ENCODE results near the gene EPHA10. TPM values are rescaled to one million over a fixed set of nuclear protein-coding genes. Genes with fewer than 3 reads are reported as not detected.
A peak's percentile ranks its signal among the peaks of the same experiment; 100 is the strongest.

EPHA10 gene
- total RNA-seq, 2 donors from 2014 or later = 0.05 TPM; not detected in 1

- no peak for DNase-seq (ENCODE audit: low spot score)
- intact Hi-C loops (cut with DNase I) = loop anchor here in 1 of 2 donors (10.0 kb wide), 2 partner anchors 84 to 234 kb away; no protein-coding TSS in a partner anchor
Measured at GRCh38 chr1:37688926-37689325, 76.0 kb downstream of the EPHA10 start.

GRCh38 chr1:37687764-37688163 lies 77.2 kb downstream of the EPHA10 start:
- intact Hi-C loops (cut with DNase I) = loop anchor here in 1 of 2 donors (10.0 kb wide), 2 partner anchors 83 to 233 kb away; no protein-coding TSS in a partner anchor

GRCh38 chr1:37685722-37686121 lies 79.2 kb downstream of the EPHA10 start:
- DNase-seq (ENCODE audit: low spot score) = no peak
- intact Hi-C loops (cut with DNase I) = loop anchor here in 1 of 2 donors (10.0 kb wide), 2 partner anchors 81 to 231 kb away; no protein-coding TSS in a partner anchor

More at GRCh38 chr1:37687764-37688163, 77.2 kb downstream of the EPHA10 start:
- DNase-seq (ENCODE audit: low spot score) = peak; percentile 15

DNA sequence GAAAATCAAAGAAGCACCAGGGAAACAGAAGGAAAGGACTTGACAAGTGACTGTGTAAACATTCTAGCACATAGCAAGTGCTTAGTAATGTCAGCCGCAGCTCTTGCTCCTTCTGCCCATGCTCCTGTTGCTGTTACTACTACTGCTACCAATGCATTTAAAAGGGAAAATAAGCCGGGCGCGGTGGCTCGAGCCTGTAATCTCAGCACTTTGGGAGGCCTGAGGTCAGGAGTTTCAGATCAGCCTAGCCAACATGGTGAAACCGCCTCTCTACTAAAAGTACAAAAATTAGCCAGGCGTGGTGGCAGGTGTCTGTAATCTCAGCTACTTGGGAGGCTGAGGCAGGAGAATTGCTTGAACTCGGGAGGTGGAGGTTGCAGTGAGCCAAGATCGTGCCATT lies 80.7 kb downstream of the EPHA10 start:
- DNase-seq (ENCODE audit: low spot score) = peak; percentile 66
- intact Hi-C loops (cut with DNase I) = loop anchor here (5.0 to 10.0 kb wide), 3 partner anchors 79 to 232 kb away; no protein-coding TSS in a partner anchor

GRCh38 chr1:37682334-37682987 lies 82.5 kb downstream of the EPHA10 start:
- intact Hi-C loops (cut with DNase I) = loop anchor here (5.0 to 10.0 kb wide), 3 partner anchors 78 to 230 kb away; no protein-coding TSS in a partner anchor
- peak; percentile 87 for DNase-seq (ENCODE audit: low spot score)

DNA sequence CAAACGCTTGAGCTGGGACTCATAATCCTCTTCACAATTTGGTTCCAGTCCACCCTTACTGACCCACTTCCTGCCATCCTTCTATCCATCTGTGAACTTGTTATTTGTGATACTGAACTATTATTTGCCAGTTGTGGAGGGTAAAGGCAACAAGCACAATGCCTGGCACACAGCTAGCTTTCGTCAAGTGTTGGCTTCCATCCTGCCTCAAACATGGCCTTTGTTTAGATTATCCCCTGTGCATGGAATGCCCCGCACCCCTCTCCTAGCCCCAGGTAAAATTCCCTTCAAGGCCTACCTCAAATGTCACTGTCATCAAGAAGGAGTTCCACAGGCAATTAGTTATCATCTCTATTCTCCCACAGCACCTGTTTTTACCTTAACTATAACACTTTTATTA lies 84.0 kb downstream of the EPHA10 start:
- intact Hi-C loops (cut with DNase I) = loop anchor here (5.0 to 10.0 kb wide), 3 partner anchors 76 to 229 kb away; no protein-coding TSS in a partner anchor
- DNase-seq (ENCODE audit: low spot score) = no peak

DNA sequence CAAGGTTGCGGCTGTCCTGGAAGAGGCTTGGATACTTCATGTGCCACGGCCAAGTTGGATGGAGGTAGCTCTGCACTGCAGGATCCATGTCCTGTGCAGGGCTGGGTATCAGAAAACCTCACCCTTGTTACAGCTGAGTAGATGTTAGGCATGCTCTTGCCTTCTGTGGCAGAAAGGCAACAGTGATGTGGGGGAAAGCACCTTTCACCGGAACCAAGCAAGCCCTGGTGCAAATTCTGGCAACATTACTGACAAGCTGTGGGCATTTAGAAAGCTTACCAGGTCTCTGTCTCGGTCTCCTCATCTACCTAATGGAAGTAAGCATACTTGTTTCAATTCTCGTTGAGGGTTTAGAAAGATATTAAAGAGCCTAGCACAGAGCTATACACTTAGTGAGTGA lies 87.1 kb downstream of the EPHA10 start:
- DNase-seq (ENCODE audit: low spot score) = peak; percentile 17
- intact Hi-C loops (cut with DNase I) = loop anchor here in 1 of 2 donors (5.0 kb wide), 1 partner anchor 66 kb away; no protein-coding TSS in a partner anchor

DNA sequence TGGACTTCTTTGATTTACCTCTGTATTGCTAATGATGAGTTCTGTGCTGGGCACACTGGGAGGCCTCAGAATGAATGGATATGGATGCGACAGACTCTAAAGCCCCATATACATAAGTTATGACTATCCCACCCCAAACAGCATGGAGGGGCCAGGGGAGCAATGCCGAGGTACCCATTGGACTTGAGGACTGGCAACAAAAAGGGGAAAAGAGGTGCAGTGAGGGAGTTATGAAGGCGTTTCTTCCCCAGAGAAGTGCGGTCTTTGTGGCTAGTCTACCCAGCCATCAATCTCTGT lies 87.8 kb downstream of the EPHA10 start:
- intact Hi-C loops (cut with DNase I) = loop anchor here in 1 of 2 donors (5.0 kb wide), 1 partner anchor 65 kb away; no protein-coding TSS in a partner anchor
- DNase-seq (ENCODE audit: low spot score) = peak; percentile 36

DNA sequence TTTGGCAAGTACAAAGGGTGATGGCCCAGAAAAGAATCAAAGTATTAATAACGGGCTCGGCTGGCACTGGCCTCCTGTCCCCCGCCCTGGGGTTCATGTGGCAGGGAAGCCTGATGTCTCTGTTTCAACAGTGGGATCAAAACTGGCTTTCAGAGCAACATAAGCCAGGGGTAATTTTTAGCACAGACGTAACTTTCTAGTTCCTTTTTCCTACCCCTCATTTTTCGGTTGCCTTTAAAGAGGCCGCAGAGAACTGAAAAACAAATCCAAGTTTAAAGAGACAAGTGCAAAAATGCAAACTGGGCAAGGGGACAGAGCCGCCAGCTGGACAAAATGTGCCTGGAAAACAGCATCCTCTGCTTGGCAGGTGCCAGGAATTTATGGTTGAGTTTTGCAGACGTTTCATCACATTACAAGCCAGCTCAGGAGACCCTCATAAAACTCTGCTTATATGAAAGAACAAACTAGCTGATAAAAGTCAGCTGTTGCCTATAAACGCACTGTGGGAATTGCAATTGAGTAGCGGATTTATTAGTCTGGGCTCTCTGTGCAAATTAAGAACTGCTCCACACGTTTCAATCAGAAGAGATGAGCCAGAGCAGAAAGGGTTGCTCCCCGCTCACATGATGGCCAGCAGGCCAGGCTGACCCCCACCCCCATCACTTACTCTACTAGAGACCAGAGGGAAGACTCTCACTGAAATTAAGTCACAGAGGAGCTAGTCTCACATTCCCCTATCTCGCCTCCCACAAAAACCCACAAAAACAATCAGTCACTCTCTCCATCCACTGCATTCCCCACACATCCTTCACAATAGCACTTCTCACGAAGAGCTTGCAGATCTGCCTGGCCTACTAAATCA lies 88.4 kb downstream of the EPHA10 start:
- intact Hi-C loops (cut with DNase I) = loop anchor here in 1 of 2 donors (5.0 kb wide), 1 partner anchor 64 kb away; no protein-coding TSS in a partner anchor
- peak; percentile 45 for DNase-seq (ENCODE audit: low spot score)

DNA sequence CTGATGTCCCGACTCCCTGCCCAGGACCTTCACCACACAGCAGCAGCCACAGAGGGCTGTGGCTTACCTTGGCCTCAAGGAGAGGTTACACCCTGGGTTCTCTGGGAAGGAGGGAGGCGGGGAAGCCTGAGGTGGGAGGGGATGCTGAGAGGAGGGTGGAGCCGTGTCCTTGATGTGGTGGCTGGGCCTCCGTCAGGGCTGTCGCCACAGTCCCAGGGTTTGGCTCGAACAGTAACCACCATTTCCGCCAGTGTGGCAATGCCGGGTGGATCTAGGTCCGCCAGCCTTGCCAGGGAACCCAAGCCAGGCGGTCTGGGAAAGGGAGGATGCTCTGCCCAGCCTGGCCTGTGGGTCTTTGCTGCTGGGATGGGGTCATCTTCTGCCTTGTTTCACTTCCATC lies 91.0 kb downstream of the EPHA10 start:
- intact Hi-C loops (cut with DNase I) = loop anchor here in 1 of 2 donors (5.0 kb wide), 1 partner anchor 1363 kb away; no protein-coding TSS in a partner anchor

GRCh38 chr1:37672136-37672870 lies 92.6 kb downstream of the EPHA10 start:
- intact Hi-C loops (cut with DNase I) = loop anchor here in 1 of 2 donors (5.0 kb wide), 1 partner anchor 1365 kb away; no protein-coding TSS in a partner anchor
- DNase-seq (ENCODE audit: low spot score) = peak; percentile 42

More for the DNA sequence above, 91.0 kb downstream of the EPHA10 start:
- DNase-seq (ENCODE audit: low spot score) = peak; percentile 72

DNA sequence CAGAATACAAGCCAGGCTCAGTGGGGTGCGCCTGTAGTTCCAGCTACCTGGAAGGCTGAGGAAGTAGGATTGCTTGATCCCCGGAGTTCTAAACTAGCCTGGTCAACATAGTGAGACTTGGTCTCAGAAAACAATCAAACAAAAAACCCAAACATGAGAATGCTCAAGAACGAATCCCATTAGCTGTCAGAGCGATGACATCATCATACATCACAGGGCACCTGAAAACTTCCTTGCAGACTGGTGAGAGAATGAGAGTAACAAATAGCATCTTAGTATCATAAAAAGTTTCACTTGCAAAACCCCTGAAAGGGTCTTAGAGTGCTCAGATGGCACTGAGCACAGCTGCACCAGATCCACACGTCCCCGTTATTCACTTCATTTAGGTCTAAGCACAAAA lies 93.7 kb downstream of the EPHA10 start:
- no peak for DNase-seq (ENCODE audit: low spot score)

GRCh38 chr1:37670133-37670532 lies 94.8 kb downstream of the EPHA10 start:
- intact Hi-C loops (cut with DNase I) = loop anchor here in 1 of 2 donors (5.0 kb wide), 1 partner anchor 1367 kb away; no protein-coding TSS in a partner anchor

More for the DNA sequence above, 93.7 kb downstream of the EPHA10 start:
- intact Hi-C loops (cut with DNase I) = loop anchor here in 1 of 2 donors (5.0 kb wide), 1 partner anchor 1366 kb away; no protein-coding TSS in a partner anchor

DNA sequence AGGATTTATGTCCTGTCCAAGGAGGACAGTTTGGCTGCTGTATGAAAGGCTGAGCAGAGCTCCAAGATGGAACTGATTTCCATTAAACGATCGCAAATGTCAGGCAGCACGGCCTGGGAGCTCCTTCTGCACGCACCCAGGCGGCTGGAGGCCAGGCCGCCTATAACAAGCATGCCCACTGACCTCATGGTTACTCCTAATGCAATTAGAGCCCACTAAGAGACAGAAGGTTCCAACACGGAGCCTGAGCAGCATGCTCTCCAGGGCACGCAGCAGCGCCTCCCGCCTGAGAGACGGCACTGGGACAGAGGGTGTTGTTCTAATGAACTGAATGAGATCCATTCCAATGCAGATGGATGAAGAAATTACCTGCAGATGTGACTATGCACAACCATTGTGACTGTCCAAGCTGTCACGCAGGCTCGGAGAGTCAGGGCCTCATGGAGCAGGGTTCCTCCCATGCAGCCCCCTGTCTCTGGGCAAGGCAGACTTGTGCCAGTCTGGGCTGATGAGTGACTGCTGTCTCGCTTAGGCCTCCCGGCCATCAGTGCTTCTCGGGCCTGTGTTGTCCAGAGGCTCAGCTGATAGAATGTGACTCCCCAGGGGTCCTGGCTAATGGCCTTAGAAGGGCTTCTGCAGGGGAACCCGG lies 97.8 kb downstream of the EPHA10 start:
- DNase-seq (ENCODE audit: low spot score) = peak; percentile 62
- intact Hi-C loops (cut with DNase I) = loop anchor here in 1 of 2 donors (10.0 kb wide), 1 partner anchor 1078 kb away; no protein-coding TSS in a partner anchor

More at GRCh38 chr1:37670133-37670532, 94.8 kb downstream of the EPHA10 start:
- peak; percentile 6 for DNase-seq (ENCODE audit: low spot score)

- peak; percentile 28 for DNase-seq (ENCODE audit: low spot score)
- intact Hi-C loops (cut with DNase I) = loop anchor here in 1 of 2 donors (1.0 to 10.0 kb wide), 2 partner anchors 40 to 1078 kb away; no protein-coding TSS in a partner anchor
Measured at GRCh38 chr1:37666241-37666867, 98.6 kb downstream of the EPHA10 start.
